Adipocyte (in vitro differentiated cells): ENCODE measurements around the gene FHOD3.

Experiments
- DNase-seq: peaks from one replicate; pipeline ENCODE4 v3.0.0-alpha.2; 2015; ENCODE audit warnings: low read depth
- H3K27me3 ChIP-seq: replicated peaks from 2 replicates; pipeline ENCODE4 v1.7.0; 2013; ENCODE audit warnings: mild to moderate bottlenecking, low read length, moderate library complexity; ENCODE audit not compliant: control insufficient read depth, insufficient read depth
- H3K36me3 ChIP-seq: 2 replicates; pipeline ENCODE4 v1.7.0; 2013; ENCODE audit warnings: low read length, mild to moderate bottlenecking, moderate library complexity; ENCODE audit not compliant: control insufficient read depth, insufficient read depth, severe bottlenecking
- H3K4me1 ChIP-seq: 2 replicates; pipeline ENCODE4 v1.7.0; 2013; ENCODE audit warnings: mild to moderate bottlenecking, low read length, moderate library complexity; ENCODE audit not compliant: control insufficient read depth, insufficient read depth
- H3K4me3 ChIP-seq: 2 replicates; pipeline ENCODE4 v1.7.0; 2013; ENCODE audit warnings: mild to moderate bottlenecking, low read length, moderate library complexity
- H3K9ac ChIP-seq: 2 replicates; pipeline ENCODE4 v1.7.0; 2013; ENCODE audit warnings: mild to moderate bottlenecking, low read length, moderate library complexity
- H3K9me3 ChIP-seq: 2 replicates; pipeline ENCODE4 v1.7.0; 2013; ENCODE audit warnings: mild to moderate bottlenecking, low read length, moderate library complexity; ENCODE audit not compliant: control insufficient read depth

Gene FHOD3

GRCh38 chr18:36783792-36784191 is 486.3 kb downstream of the FHOD3 start:
- H3K27me3 ChIP-seq = no peaks in the 10 kb centered on the region
- H3K36me3 ChIP-seq = no peaks in the 10 kb centered on the region
- H3K4me1 ChIP-seq = peaks cover 14% of the 10 kb centered on the region
- no peak overlapping the region for H3K4me3 ChIP-seq
- no peaks in the 10 kb centered on the region for H3K9me3 ChIP-seq
- DNase-seq = no peak
- H3K9ac ChIP-seq = no peak overlapping the region

- Histone ChIP-seq H3K9ac (no peak overlapping the region), H3K4me1 (peaks cover 14% of the 10 kb centered on the region), H3K27me3 (no peaks in the 10 kb centered on the region), H3K9me3 (no peaks in the 10 kb centered on the region), H3K36me3 (peaks cover 7% of the 10 kb centered on the region), H3K4me3 (peak overlapping the region; percentile 29)
- peak; percentile 80 for DNase-seq
Observed at GRCh38 chr18:36786686-36787085, 489.2 kb downstream of the FHOD3 start.

GRCh38 chr18:36792634-36793283 is 495.2 kb downstream of the FHOD3 start:
- Histone ChIP-seq H3K4me1 (no peaks in the 10 kb centered on the region), H3K27me3 (no peaks in the 10 kb centered on the region), H3K9me3 (no peaks in the 10 kb centered on the region), H3K36me3 (peaks cover 35% of the 10 kb centered on the region), H3K9ac (no peak overlapping the region), H3K4me3 (no peak overlapping the region)
- DNase-seq = no peak

- no peak for DNase-seq
- Histone ChIP-seq H3K4me1 (no peaks in the 10 kb centered on the region), H3K27me3 (no peaks in the 10 kb centered on the region), H3K9ac (no peak overlapping the region), H3K4me3 (no peak overlapping the region), H3K36me3 (peaks cover 72% of the 10 kb centered on the region), H3K9me3 (no peaks in the 10 kb centered on the region)
Observed at GRCh38 chr18:36798738-36799473, 501.4 kb downstream of the FHOD3 start.

- no peak overlapping the region for H3K4me3 ChIP-seq
- H3K27me3 ChIP-seq = no peaks in the 10 kb centered on the region
- no peak for DNase-seq
- H3K9me3 ChIP-seq = no peaks in the 10 kb centered on the region
- H3K9ac ChIP-seq = no peak overlapping the region
- H3K4me1 ChIP-seq = peaks cover 10% of the 10 kb centered on the region
- peaks cover 60% of the 10 kb centered on the region for H3K36me3 ChIP-seq
Observed at GRCh38 chr18:36805105-36805504, 507.6 kb downstream of the FHOD3 start.

- DNase-seq = peak; percentile 30
- Histone ChIP-seq H3K9me3 (no peaks in the 10 kb centered on the region), H3K36me3 (peaks cover 35% of the 10 kb centered on the region), H3K4me1 (peaks cover 46% of the 10 kb centered on the region), H3K27me3 (no peaks in the 10 kb centered on the region), H3K9ac (no peak overlapping the region), H3K4me3 (no peak overlapping the region)
Observed at GRCh38 chr18:36808681-36809080, 511.2 kb downstream of the FHOD3 start.

- peak; percentile 92 for DNase-seq
- H3K36me3 ChIP-seq = peaks cover 24% of the 10 kb centered on the region
- H3K9me3 ChIP-seq = no peaks in the 10 kb centered on the region
Observed at GRCh38 chr18:36809590-36810381, 512.3 kb downstream of the FHOD3 start.

GRCh38 chr18:36811430-36811829 is 513.9 kb downstream of the FHOD3 start:
- Histone ChIP-seq H3K4me3 (peak overlapping the region; percentile 55), H3K9ac (peak overlapping the region; percentile 60), H3K9me3 (no peaks in the 10 kb centered on the region), H3K4me1 (peaks cover 48% of the 10 kb centered on the region), H3K36me3 (peaks cover 14% of the 10 kb centered on the region), H3K27me3 (no peaks in the 10 kb centered on the region)
- peak; percentile 48 for DNase-seq

More at GRCh38 chr18:36809590-36810381, 512.3 kb downstream of the FHOD3 start:
- Histone ChIP-seq H3K4me3 (no peak overlapping the region), H3K9ac (no peak overlapping the region), H3K4me1 (peaks cover 48% of the 10 kb centered on the region), H3K27me3 (no peaks in the 10 kb centered on the region)

- H3K36me3 ChIP-seq = peaks cover 17% of the 10 kb centered on the region
- H3K4me3 ChIP-seq = peak overlapping the region; percentile 55
- DNase-seq = peak; percentile 34
- H3K9ac ChIP-seq = peak overlapping the region; percentile 60
- no peaks in the 10 kb centered on the region for H3K9me3 ChIP-seq
- peaks cover 48% of the 10 kb centered on the region for H3K4me1 ChIP-seq
- no peaks in the 10 kb centered on the region for H3K27me3 ChIP-seq
Observed at GRCh38 chr18:36811955-36812354, 514.4 kb downstream of the FHOD3 start.

- no peak overlapping the region for H3K9ac ChIP-seq
- no peak for DNase-seq
Observed at GRCh38 chr18:36812678-36813077, 515.2 kb downstream of the FHOD3 start.

GRCh38 chr18:36813101-36813775 is 515.7 kb downstream of the FHOD3 start:
- Histone ChIP-seq H3K4me1 (peaks cover 48% of the 10 kb centered on the region), H3K9me3 (no peaks in the 10 kb centered on the region), H3K27me3 (no peaks in the 10 kb centered on the region), H3K9ac (no peak overlapping the region), H3K4me3 (no peak overlapping the region), H3K36me3 (peaks cover 20% of the 10 kb centered on the region)
- no peak for DNase-seq

More at GRCh38 chr18:36812678-36813077, 515.2 kb downstream of the FHOD3 start:
- Histone ChIP-seq H3K9me3 (no peaks in the 10 kb centered on the region), H3K4me1 (peaks cover 48% of the 10 kb centered on the region), H3K36me3 (peaks cover 16% of the 10 kb centered on the region), H3K4me3 (no peak overlapping the region), H3K27me3 (no peaks in the 10 kb centered on the region)
